ENCODE results near the gene TNNI2.

The TNNI2 gene

DNA sequence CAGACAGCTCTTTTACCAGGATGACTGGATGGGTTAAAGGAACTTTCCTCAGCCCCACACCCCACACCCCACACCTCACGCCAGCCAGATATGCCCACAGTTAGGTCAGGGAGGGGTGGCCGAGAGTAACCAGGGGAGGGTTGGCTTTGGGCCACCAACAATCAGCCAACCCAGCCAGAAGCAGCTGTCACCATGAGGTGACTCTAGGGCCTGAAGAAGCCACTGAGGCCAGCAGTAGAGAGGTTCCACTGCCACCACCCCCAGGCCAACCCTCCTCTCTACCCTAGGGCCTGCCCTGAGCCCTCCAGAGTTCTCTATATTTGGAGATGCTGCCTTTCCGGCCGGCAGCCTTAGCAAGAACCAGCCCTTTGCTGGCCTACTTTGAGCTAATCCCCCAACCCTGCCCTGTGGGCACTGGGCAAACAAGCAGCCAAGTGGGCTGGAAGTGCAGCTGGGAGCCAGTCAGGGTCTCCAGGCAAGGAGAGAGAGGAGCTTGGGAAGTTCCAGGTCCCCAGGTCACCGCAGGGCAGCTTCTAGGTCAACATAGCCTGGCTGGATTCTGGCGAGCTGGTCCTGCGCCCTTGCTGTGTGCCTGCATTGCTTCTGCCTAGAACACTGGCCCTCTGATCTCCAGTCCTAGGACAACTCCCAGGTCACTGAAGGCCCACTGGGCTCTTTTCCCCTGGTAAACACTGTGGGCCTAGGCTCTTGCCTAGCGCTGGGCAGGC is 16.0 kb upstream of the TNNI2 start:
- H3K27me3 ChIP-seq (ENCODE audit: insufficient read depth, low read length): no peaks in the 10 kb centered on the region
- H3K9ac ChIP-seq (ENCODE audit: low read depth, low read length): no peak overlapping the region
- H3K4me1 ChIP-seq (ENCODE audit: insufficient read depth, low read length): no peaks in the 10 kb centered on the region
- H3K9me3 ChIP-seq (ENCODE audit: insufficient read depth, low read depth, low read length): 0 out of 2 replicates have a peak, but pooled peaks cover 4% of the 10 kb centered on the region
- H3K27ac ChIP-seq (ENCODE audit: low read length): no peak overlapping the region
- H3K36me3 ChIP-seq (ENCODE audit: insufficient read depth, low read depth, low read length): no peaks in the 10 kb centered on the region
- H3K4me3 ChIP-seq (ENCODE audit: low read length): no peak overlapping the region

DNA sequence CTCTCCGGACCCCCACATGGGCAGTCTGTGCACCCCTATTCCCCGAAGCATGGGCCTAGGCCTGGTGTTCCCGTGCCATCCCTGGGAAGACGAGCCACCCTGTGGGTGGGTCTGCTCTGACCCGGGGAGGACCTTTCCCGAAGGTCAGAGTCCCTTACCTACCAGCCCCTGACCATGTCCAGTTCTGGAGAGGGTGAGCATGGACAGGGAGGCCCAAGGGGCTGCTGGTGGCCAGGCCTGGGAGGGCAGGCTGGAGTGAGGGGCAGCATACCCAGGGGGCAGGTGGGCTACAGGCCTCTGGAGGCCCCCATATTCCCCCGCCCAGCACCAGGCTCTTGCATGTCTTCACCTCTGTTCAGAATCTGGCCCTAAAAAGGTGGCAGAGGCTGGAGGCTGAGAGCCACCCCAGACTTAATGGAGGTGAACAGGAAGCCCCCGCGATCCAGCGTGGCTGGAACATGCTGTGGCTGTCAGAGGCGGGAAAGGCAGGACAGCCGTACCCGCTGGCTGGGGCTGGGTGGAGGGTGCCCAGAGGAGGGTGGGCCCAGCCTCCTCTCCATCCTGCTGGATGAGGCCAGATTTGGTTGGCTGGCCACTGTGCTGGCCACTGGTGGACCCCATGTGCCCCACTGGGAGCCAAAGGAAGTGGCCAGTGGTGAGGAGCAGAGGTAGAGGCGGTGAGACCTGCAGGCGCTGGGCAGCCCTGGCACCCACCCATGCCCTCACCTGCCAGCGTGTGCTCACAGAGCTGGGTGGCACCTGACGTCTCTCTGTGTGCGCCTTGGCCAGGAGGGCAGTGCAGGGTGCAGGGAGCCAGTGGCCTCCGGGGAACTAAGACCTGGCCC is 15.2 kb upstream of the TNNI2 start:
- no peaks in the 10 kb centered on the region for H3K36me3 ChIP-seq (ENCODE audit: insufficient read depth, low read depth, low read length)
- no peak overlapping the region for H3K27ac ChIP-seq (ENCODE audit: low read length)
- no peak overlapping the region for H3K4me3 ChIP-seq (ENCODE audit: low read length)
- 0 out of 2 replicates have a peak, but pooled peaks cover 4% of the 10 kb centered on the region for H3K9me3 ChIP-seq (ENCODE audit: insufficient read depth, low read depth, low read length)
- no peak overlapping the region for H3K9ac ChIP-seq (ENCODE audit: low read depth, low read length)
- no peaks in the 10 kb centered on the region for H3K27me3 ChIP-seq (ENCODE audit: insufficient read depth, low read length)
- H3K4me1 ChIP-seq (ENCODE audit: insufficient read depth, low read length): no peaks in the 10 kb centered on the region

DNA sequence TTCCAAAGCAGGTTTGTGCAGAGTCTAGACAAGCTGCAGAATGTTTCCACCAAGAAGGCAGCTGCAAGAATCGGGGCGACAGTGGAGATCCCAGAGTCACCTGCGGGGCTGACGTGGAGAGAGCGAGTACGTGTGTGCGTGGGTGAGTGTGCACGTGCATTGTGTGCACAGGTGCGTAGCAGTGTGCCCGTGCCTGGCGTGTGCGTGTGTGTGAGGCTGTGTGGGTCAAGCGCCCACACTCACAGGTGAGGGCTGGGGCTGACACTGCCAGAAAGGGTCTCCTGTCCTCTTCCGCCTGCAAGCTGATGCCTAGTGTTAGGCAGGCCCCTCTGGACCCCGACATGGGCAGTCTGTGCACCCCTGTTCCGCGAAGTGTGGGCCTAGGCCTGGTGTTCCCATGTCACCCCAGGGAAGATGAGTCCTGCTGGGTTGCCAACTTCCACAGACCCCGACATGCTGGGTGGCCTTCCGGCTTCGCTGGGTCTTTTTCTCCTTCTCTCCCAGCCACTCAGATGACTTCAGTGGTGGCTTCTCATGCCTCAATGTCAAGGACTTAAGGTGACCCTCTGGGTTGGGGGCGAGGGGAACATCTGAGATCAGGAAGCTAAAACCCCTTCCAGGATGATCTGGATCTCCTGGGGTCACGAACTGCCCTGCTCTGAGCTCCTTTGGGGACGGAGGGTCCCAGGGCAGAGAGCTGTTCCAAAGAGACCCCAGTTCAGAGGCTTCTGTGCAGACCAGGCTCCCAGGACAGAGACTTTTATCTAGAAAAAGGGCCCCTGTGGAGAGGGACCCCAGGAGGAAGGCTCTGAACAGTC is 14.4 kb upstream of the TNNI2 start:
- Histone ChIP-seq H3K9ac (ENCODE audit: low read depth, low read length) (no peak overlapping the region), H3K9me3 (ENCODE audit: insufficient read depth, low read depth, low read length) (no peaks in the 10 kb centered on the region), H3K27ac (ENCODE audit: low read length) (no peak overlapping the region), H3K36me3 (ENCODE audit: insufficient read depth, low read depth, low read length) (no peaks in the 10 kb centered on the region), H3K27me3 (ENCODE audit: insufficient read depth, low read length) (no peaks in the 10 kb centered on the region), H3K4me3 (ENCODE audit: low read length) (no peak overlapping the region), H3K4me1 (ENCODE audit: insufficient read depth, low read length) (no peaks in the 10 kb centered on the region)

DNA sequence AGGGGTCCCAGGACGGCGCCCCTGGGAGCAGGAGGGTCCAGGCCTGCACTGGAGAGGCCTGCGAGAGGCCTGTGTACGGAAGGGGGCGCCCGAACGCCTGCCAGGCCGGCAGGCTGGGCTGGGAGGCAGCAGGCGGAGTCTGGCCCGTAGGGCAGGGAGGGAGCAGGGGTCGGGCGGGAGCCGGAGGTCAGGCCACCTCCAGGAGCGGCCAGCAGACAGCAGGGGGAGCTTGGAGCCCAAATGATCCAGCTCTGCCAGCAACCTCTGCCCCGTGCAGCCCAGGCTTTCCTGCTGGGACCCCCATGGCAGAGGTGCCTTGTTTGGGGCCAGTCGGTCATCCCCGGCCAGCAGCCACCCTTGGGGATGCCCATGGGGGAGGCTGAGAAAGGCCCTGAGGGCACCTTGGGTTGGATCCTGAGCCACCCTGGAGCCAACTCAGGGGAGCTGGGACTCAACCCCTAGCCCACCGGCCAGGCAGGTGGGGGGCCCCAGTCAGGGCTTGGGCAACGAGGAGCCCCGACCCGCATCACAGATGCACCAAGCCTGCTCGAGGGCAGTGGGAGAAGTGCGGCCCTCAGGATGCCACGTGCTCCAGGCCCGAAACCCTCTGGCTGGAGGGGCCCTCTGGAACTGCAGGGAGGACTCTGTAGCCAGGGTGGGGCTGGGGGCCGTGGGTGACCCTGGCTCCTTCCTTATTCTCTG is 13.6 kb upstream of the TNNI2 start:
- Histone ChIP-seq H3K27me3 (ENCODE audit: insufficient read depth, low read length) (no peaks in the 10 kb centered on the region), H3K9me3 (ENCODE audit: insufficient read depth, low read depth, low read length) (no peaks in the 10 kb centered on the region), H3K4me1 (ENCODE audit: insufficient read depth, low read length) (no peaks in the 10 kb centered on the region)

DNA sequence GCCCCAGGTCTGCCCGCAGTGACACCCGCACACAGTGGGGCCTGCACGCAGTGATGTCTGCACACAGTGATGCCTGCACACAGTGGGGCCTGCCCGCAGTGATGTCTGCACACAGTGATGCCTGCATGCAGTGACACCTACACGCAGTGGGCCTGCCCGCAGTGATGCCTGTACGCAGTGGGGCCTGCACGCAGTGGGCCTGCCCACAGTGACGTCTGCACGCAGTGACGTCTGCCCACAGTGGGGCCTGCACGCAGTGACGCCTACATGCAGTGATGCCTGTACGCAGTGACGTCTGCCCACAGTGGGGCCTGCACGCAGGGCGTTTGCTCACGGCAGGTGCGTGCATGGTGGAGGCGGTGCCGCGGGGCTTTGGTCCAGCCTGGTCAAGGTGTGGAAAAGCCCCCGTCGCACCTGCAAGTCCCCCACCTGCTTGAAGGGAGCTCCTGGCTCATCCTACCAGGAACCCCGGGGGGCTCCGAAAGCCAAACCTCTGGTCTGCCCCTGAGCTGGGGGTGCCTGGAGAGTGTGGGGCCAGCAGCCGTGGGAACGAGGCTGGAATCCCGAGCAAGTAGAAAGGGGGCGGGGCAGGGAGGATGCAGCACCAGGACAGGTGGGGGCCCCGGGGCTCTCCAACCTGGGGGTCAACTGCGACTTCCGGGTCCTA is 12.9 kb upstream of the TNNI2 start:
- Histone ChIP-seq H3K27ac (ENCODE audit: low read length) (no peak overlapping the region), H3K36me3 (ENCODE audit: insufficient read depth, low read depth, low read length) (no peaks in the 10 kb centered on the region), H3K27me3 (ENCODE audit: insufficient read depth, low read length) (no peaks in the 10 kb centered on the region), H3K4me3 (ENCODE audit: low read length) (no peak overlapping the region), H3K4me1 (ENCODE audit: insufficient read depth, low read length) (no peaks in the 10 kb centered on the region), H3K9ac (ENCODE audit: low read depth, low read length) (no peak overlapping the region), H3K9me3 (ENCODE audit: insufficient read depth, low read depth, low read length) (no peaks in the 10 kb centered on the region)

More for the DNA sequence above, 13.6 kb upstream of the TNNI2 start:
- H3K36me3 ChIP-seq (ENCODE audit: insufficient read depth, low read depth, low read length): no peaks in the 10 kb centered on the region
- no peak overlapping the region for H3K4me3 ChIP-seq (ENCODE audit: low read length)
- no peak overlapping the region for H3K9ac ChIP-seq (ENCODE audit: low read depth, low read length)
- no peak overlapping the region for H3K27ac ChIP-seq (ENCODE audit: low read length)

DNA sequence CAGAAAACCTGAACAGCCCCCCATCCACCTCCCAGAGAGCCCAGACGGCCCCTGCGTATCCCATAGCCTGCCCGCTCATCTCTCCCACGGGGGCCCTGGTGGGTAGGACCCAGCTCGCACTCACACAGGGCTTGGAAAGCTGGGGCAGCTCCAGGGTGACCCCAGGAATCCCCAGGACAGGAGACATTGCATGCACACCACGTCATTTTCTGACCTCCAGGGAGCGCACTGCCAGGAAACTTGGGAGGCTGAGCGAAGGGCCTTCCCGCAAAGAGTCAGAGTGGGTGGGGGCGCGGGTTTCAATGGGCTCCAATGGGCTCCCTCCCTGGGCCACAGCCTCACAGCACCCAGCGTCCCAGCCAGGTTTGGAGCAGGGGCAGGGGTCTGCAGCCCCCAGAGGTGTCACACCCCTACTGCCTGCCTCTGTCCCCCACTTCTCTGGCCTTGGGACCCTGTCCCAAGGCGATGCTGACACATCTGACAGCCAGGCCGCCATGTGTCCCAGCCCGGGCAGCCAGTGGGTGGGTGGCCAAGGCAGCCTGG is 12.2 kb upstream of the TNNI2 start:
- H3K9ac ChIP-seq (ENCODE audit: low read depth, low read length): no peak overlapping the region
- H3K27me3 ChIP-seq (ENCODE audit: insufficient read depth, low read length): peaks cover under 1% of the 10 kb centered on the region; the same call in 1 of the 2 replicates
- no peaks in the 10 kb centered on the region for H3K4me1 ChIP-seq (ENCODE audit: insufficient read depth, low read length)
- H3K4me3 ChIP-seq (ENCODE audit: low read length): no peak overlapping the region
- H3K36me3 ChIP-seq (ENCODE audit: insufficient read depth, low read depth, low read length): no peaks in the 10 kb centered on the region
- no peak overlapping the region for H3K27ac ChIP-seq (ENCODE audit: low read length)
- no peaks in the 10 kb centered on the region for H3K9me3 ChIP-seq (ENCODE audit: insufficient read depth, low read depth, low read length)

DNA sequence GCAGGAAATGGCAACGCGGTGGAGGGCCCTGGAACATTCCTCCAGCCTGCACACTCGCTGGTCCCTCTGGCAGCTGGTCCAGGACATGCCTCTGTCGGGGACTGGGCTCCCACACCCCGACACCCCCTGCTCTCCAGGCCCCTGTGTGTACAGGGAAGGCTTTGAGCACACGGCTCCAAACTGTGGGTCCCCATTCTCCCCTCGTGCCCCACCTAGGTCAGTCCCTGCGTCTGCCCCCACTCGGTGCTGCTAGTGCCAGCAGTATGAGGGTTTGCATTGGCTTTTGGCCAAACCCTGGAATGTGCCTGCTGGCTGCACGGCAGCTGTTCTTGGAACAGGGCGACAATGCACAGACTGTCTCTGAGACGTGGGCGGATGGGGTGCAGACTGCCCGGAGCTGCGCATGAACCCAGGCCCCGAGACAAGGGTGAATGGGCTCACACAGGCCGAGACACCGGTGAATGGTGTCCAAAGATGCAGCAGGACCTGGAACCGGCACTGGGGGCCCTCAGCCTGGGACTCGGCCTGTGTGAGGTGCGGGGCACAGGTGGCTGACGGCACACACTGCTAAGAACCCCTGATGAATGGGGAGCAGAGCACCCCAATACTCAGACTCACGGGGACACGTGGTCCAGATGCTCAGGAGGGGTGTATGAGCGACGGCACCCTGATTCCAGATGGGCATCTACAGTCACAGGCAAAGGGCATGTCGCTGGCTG is 11.5 kb upstream of the TNNI2 start:
- Histone ChIP-seq H3K36me3 (ENCODE audit: insufficient read depth, low read depth, low read length) (no peaks in the 10 kb centered on the region), H3K4me1 (ENCODE audit: insufficient read depth, low read length) (no peaks in the 10 kb centered on the region), H3K27me3 (ENCODE audit: insufficient read depth, low read length) (peaks cover 5% of the 10 kb centered on the region; the same call in 1 of the 2 replicates), H3K27ac (ENCODE audit: low read length) (no peak overlapping the region), H3K9ac (ENCODE audit: low read depth, low read length) (no peak overlapping the region), H3K4me3 (ENCODE audit: low read length) (no peak overlapping the region), H3K9me3 (ENCODE audit: insufficient read depth, low read depth, low read length) (no peaks in the 10 kb centered on the region)

DNA sequence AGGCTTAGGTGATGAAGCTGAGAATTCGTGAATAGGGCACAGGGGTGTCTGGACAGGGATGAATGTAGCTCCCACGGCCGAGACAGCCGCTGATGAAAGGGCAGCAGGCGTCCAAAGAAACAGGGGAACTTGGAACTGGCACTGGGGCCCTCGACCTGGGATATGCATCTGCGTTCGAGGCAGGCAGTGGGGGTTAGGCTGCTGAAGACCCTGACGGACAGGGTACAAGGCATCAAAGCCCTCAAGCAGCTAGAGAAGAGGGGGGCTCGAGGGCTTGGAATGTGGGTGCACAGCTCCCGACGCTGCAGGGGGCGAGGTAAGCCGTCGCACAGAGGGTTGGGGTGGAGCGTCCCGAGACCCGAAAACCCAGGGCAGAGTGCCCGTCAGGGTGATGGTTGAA is 10.8 kb upstream of the TNNI2 start:
- Histone ChIP-seq H3K9ac (ENCODE audit: low read depth, low read length) (no peak overlapping the region), H3K4me3 (ENCODE audit: low read length) (no peak overlapping the region), H3K36me3 (ENCODE audit: insufficient read depth, low read depth, low read length) (no peaks in the 10 kb centered on the region), H3K9me3 (ENCODE audit: insufficient read depth, low read depth, low read length) (no peaks in the 10 kb centered on the region), H3K4me1 (ENCODE audit: insufficient read depth, low read length) (no peaks in the 10 kb centered on the region), H3K27ac (ENCODE audit: low read length) (no peak overlapping the region), H3K27me3 (ENCODE audit: insufficient read depth, low read length) (peaks cover 7% of the 10 kb centered on the region)

DNA sequence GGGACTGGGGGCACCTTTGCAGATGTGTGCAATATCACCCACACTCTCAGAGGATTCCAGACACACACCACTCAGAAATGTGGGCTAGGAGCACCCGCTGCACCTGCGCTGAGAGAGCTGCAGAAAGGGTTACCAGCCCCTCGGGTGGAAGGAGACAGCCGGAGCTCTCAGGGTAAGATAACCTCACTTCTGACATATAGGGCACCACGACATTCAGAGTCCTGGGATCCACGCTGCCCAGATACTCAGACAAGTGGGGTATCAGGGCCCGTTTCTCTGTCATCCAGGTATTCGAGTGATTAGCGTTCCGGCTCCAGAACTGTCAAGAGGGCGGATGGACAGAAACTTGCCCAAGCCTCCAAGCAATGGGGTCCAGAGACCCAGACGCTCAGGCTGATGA is 10.2 kb upstream of the TNNI2 start:
- no peaks in the 10 kb centered on the region for H3K36me3 ChIP-seq (ENCODE audit: insufficient read depth, low read depth, low read length)
- H3K4me1 ChIP-seq (ENCODE audit: insufficient read depth, low read length): no peaks in the 10 kb centered on the region
- H3K27me3 ChIP-seq (ENCODE audit: insufficient read depth, low read length): peaks cover 13% of the 10 kb centered on the region
- H3K27ac ChIP-seq (ENCODE audit: low read length): no peak overlapping the region
- no peak overlapping the region for H3K4me3 ChIP-seq (ENCODE audit: low read length)
- no peaks in the 10 kb centered on the region for H3K9me3 ChIP-seq (ENCODE audit: insufficient read depth, low read depth, low read length)
- H3K9ac ChIP-seq (ENCODE audit: low read depth, low read length): no peak overlapping the region

DNA sequence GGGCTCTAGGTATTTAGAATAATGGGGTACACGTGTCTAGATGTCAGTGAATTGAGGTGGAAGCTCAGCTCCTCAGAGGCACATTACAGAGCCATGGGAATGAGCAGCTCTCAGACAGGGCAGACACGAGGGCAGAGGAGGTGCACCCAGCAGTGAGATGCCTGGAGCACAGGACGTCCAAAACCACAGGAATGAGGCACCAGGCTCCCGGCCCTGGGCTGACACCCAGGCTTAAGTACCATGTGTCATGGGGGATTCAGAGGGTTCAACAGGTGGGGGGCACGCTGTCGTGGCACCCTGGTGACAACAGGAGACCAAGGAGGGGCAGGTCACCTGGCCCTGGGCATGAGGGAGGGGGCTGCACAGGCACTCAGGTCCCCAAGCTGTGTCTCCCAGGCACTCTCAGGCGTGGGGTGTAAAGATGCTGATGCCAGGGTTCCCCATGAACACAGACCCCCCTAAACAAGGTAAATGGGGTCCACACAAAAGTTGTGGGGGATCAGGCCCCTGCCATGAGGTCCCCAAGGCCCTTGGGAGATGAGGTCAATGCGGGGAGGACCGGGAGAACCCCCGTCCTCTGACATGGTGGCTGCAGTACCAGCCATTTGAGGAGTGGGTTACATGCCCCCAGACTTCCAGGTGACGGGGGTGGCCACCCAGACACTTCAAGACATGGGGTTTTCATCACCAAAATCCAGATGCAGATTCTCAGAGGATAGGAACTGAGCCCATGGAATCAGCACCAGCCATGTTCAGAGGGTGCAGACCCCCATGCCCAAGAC is 9.6 kb upstream of the TNNI2 start:
- H3K27me3 ChIP-seq (ENCODE audit: insufficient read depth, low read length): peaks cover 13% of the 10 kb centered on the region
- H3K9me3 ChIP-seq (ENCODE audit: insufficient read depth, low read depth, low read length): no peaks in the 10 kb centered on the region
- H3K27ac ChIP-seq (ENCODE audit: low read length): no peak overlapping the region
- H3K4me1 ChIP-seq (ENCODE audit: insufficient read depth, low read length): no peaks in the 10 kb centered on the region
- H3K9ac ChIP-seq (ENCODE audit: low read depth, low read length): no peak overlapping the region
- no peaks in the 10 kb centered on the region for H3K36me3 ChIP-seq (ENCODE audit: insufficient read depth, low read depth, low read length)
- no peak overlapping the region for H3K4me3 ChIP-seq (ENCODE audit: low read length)
